Endothelial cell (in vitro differentiated cells): Measurements from ENCODE around the gene TLE2. TPM values are rescaled to one million over a fixed set of nuclear protein-coding genes. Genes with fewer than 3 reads are reported as not detected.
A peak's percentile ranks its signal among the peaks of the same experiment; 100 is the strongest.
"Not testable (repeated sequence)": the region's sequence is repeated elsewhere in the genome, so short reads cannot be mapped to it uniquely, and the experiment has no call there.

Source experiments
- DNase-seq: peaks from one replicate; pipeline ENCODE4 v3.0.0; 2021; ENCODE audit warnings: low spot score
- H3K27ac Mint-ChIP-seq: one replicate; pipeline ENCODE4 v1.8.0; 2021; ENCODE audit warnings: mixed read lengths, inconsistent platforms; ENCODE audit not compliant: unreplicated experiment
- H3K27me3 Mint-ChIP-seq: one replicate; pipeline ENCODE4 v1.8.0; 2021; ENCODE audit warnings: mild to moderate bottlenecking, moderate library complexity, mixed read lengths, inconsistent platforms; ENCODE audit not compliant: unreplicated experiment
- H3K36me3 Mint-ChIP-seq: one replicate; pipeline ENCODE4 v1.8.0; 2021; ENCODE audit warnings: mild to moderate bottlenecking, low read depth, mixed read lengths, inconsistent platforms; ENCODE audit not compliant: unreplicated experiment
- H3K4me1 Mint-ChIP-seq: one replicate; pipeline ENCODE4 v1.8.0; 2021; ENCODE audit warnings: mild to moderate bottlenecking, mixed read lengths, inconsistent platforms; ENCODE audit not compliant: unreplicated experiment
- H3K4me3 Mint-ChIP-seq: one replicate; pipeline ENCODE4 v1.8.0; 2021; ENCODE audit warnings: mild to moderate bottlenecking, mixed read lengths, inconsistent platforms; ENCODE audit not compliant: unreplicated experiment
- H3K9me3 Mint-ChIP-seq: one replicate; pipeline ENCODE4 v1.8.0; 2021; ENCODE audit warnings: mixed read lengths, inconsistent platforms; ENCODE audit not compliant: unreplicated experiment
- CTCF ChIP-seq: fragments of 200-600 bp; sonication (generic); IDR thresholded peaks from one replicate; pipeline ENCODE4 v1.5.0; 2021; ENCODE audit warnings: antibody characterized with exemption; ENCODE audit not compliant: unreplicated experiment
- total RNA-seq: library from RNA; stranded (reverse); fragmentation: NEBNext Ultra II Directional; extraction: Animal tissue kit (Norgen Biotek cat#: 25700); gene quantifications from one replicate; pipeline ENCODE4 v1.2.1, GENCODE V29; 2021; ENCODE audit not compliant: unreplicated experiment

Gene TLE2
- total RNA-seq, 1 donor from 2014 or later, result 5.7 TPM

- H3K9me3 Mint-ChIP-seq, result no peaks in the 10 kb centered on the region
- peaks cover 11% of the 10 kb centered on the region for H3K27me3 Mint-ChIP-seq
- H3K36me3 Mint-ChIP-seq, result peaks cover 4% of the 10 kb centered on the region
- H3K4me1 Mint-ChIP-seq, result peaks cover 21% of the 10 kb centered on the region
- no peak for TF ChIP-seq CTCF
- H3K27ac Mint-ChIP-seq, result no peak overlapping the region
- H3K4me3 Mint-ChIP-seq, result no peak overlapping the region
- DNase-seq, result no peak
Measured at GRCh38 chr19:3038214-3038613, 9.1 kb upstream of the TLE2 start.

DNA sequence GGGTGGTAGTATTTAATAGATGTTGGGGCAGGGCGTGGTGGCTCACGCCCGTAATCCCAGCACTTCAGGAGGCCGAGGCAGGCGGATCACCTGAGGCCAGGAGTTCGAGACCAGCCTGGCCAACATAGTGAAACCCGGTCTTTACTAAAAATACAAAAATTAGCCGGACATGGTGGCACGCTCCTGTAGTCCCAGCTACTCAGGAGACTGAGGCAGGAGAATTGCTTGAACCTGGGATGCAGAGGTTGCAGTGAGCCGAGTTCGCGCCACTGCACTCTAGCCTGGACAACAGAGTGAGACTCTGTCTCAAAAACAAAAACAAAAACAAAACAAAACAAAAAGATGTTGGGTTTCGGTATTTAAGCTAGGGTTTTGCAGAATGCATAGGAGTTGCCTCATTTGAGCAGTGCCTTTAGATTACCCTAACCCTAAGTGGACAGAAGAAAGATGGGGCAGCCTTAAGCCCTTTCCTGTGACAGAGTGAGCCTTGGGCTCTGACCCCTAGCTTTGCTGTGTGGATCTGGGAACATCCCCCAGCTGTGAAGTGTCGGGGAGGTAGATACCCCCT lies 8.0 kb upstream of the TLE2 start:
- not testable (repeated sequence) for H3K27ac Mint-ChIP-seq, H3K36me3 Mint-ChIP-seq, DNase-seq, H3K9me3 Mint-ChIP-seq, H3K4me3 Mint-ChIP-seq
- Mint-ChIP-seq H3K27me3 (peaks cover 13% of the 10 kb centered on the region), H3K4me1 (peaks cover 21% of the 10 kb centered on the region)

GRCh38 chr19:3036119-3036976 lies 7.3 kb upstream of the TLE2 start:
- DNase-seq, result peak; percentile 93
- H3K36me3 Mint-ChIP-seq, result no peaks in the 10 kb centered on the region
- peaks cover 16% of the 10 kb centered on the region for H3K27me3 Mint-ChIP-seq
- peak overlapping the region; percentile 91 for H3K4me3 Mint-ChIP-seq
- no peaks in the 10 kb centered on the region for H3K9me3 Mint-ChIP-seq
- H3K27ac Mint-ChIP-seq, result peak overlapping the region; percentile 42
- peaks cover 24% of the 10 kb centered on the region for H3K4me1 Mint-ChIP-seq
- no peak for TF ChIP-seq CTCF

DNA sequence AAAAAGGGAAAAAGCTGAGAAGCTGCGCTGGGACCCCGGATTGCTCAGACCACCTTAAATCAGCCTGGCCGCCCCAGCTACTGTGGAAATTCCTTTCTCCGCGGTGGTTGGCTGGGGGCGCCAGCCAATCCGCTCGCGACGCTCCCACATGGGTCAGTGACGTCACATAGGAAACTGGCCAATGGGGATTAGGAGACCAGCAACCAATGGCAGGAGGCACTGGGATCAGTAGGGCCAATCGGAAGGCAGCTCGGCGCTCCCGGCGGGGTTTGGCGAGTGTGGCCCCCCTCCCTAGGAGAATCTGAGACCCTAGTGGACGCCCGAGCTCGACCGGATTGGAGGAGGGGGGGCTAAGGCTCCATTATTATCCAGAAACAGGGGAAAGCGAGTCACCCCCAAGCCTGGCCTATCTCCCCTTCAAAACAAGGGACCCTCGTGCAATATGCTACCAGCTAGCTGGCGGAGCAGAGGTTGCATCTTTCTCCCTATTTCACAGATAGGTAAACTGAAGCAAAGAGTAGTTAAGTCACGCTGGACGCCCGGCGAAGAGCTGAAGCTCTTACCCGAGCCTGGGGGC lies 6.5 kb upstream of the TLE2 start:
- DNase-seq, result peak; percentile 96
- no peak for TF ChIP-seq CTCF
- Mint-ChIP-seq H3K27me3 (peaks cover 22% of the 10 kb centered on the region), H3K36me3 (no peaks in the 10 kb centered on the region), H3K4me1 (peaks cover 24% of the 10 kb centered on the region), H3K9me3 (no peaks in the 10 kb centered on the region), H3K27ac (peak overlapping the region; percentile 81), H3K4me3 (peak overlapping the region; percentile 91)

DNA sequence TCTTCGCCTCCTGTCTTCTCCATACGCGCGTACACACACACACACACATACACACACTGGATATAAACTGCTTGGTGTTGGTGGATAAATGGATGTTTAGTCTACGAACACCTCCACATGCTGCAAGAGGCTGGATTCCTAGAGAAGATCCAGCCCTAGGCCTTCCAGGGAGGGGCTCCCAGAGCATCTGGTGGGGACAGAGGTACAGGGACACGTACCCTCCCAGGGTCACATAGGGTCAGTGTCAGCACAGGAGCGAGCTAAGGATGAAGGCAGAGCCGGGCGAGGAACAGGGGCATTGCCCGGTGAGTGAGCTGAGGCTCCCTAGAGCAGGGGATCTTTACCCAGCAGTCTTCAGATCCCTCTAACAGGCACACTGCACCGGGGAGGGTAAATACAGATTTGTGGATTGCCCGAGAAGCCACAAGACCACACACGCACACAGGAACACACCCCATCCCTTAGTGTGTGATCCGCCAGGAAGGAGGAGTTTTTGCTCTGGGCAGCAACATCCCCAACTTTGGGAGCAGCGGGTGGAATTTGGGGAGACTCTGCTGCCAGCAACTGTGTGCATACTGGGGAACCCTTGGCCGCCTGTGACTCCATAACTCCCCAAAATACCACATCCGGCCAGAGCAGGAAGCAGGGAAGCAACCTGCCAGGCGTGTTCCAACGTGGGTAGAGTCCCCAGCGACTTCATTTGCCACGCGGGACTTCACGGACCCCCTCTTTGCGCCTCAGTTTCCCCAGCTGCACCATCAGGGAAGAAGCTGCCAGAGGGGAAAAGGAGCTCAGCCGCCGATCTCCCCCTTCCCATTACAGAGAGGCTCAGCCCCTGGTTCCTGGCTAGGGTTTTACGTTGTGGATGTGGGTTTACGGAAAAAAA lies 5.8 kb upstream of the TLE2 start:
- H3K27me3 Mint-ChIP-seq, result peaks cover 26% of the 10 kb centered on the region
- H3K4me3 Mint-ChIP-seq, result peak overlapping the region; percentile 91
- no peaks in the 10 kb centered on the region for H3K9me3 Mint-ChIP-seq
- no peak for TF ChIP-seq CTCF
- peaks cover 24% of the 10 kb centered on the region for H3K4me1 Mint-ChIP-seq
- DNase-seq, result no peak
- H3K27ac Mint-ChIP-seq, result peak overlapping the region; percentile 81
- H3K36me3 Mint-ChIP-seq, result no peaks in the 10 kb centered on the region
